ENCODE results near the gene C21orf58. TPM values are rescaled to one million over a fixed set of nuclear protein-coding genes. Genes with fewer than 3 reads are reported as not detected.

Gene C21orf58
- total and polyA plus RNA-seq, 7 donors: 0.92 to 7.4 (median 1.8) TPM

- DNase-seq: no peak
- no peaks in the 10 kb centered on the region for H3K27me3 ChIP-seq
- TF ChIP-seq, protein P1, sequence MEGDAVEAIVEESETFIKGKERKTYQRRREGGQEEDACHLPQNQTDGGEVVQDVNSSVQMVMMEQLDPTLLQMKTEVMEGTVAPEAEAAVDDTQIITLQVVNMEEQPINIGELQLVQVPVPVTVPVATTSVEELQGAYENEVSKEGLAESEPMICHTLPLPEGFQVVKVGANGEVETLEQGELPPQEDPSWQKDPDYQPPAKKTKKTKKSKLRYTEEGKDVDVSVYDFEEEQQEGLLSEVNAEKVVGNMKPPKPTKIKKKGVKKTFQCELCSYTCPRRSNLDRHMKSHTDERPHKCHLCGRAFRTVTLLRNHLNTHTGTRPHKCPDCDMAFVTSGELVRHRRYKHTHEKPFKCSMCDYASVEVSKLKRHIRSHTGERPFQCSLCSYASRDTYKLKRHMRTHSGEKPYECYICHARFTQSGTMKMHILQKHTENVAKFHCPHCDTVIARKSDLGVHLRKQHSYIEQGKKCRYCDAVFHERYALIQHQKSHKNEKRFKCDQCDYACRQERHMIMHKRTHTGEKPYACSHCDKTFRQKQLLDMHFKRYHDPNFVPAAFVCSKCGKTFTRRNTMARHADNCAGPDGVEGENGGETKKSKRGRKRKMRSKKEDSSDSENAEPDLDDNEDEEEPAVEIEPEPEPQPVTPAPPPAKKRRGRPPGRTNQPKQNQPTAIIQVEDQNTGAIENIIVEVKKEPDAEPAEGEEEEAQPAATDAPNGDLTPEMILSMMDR (IDR thresholded peaks at IDR 0.05): no peak
- TF ChIP-seq POLR2AphosphoS5 (IDR thresholded peaks at IDR 0.05): no peak
- no peak for TF ChIP-seq EP300 (IDR thresholded peaks at IDR 0.05)
- TF ChIP-seq POLR2A (IDR thresholded peaks at IDR 0.05): no peak
- 90 to 93% methylated on average over 19 of the region's 19 CpGs for WGBS, 2 donors
- H3K36me3 ChIP-seq: peaks cover 4 to 88% (median 52%) of the 10 kb centered on the region in 4 donors
- no peak overlapping the region for H3K4me3 ChIP-seq
- H3K4me1 ChIP-seq: no peaks in the 10 kb centered on the region
- H3K27ac ChIP-seq: no peak overlapping the region
- H3K9me3 ChIP-seq: no peaks in the 10 kb centered on the region
- intact Hi-C loops (cut with DNase I): no loop called here
Measured at GRCh38 chr21:46357684-46358425, 34.2 kb upstream of the C21orf58 start.

- H3K9me3 ChIP-seq: no peaks in the 10 kb centered on the region
- H3K36me3 ChIP-seq: peaks cover 4 to 90% (median 57%) of the 10 kb centered on the region in 4 donors
- H3K4me1 ChIP-seq: no peaks in the 10 kb centered on the region
- WGBS, 2 donors: 89 to 93% methylated on average over 4 of the region's 4 CpGs
- H3K4me3 ChIP-seq: no peak overlapping the region
- H3K27ac ChIP-seq: no peak overlapping the region
- no peak for DNase-seq
- no peaks in the 10 kb centered on the region for H3K27me3 ChIP-seq
- TF ChIP-seq EP300 (IDR thresholded peaks at IDR 0.05) (no peak), POLR2A (IDR thresholded peaks at IDR 0.05) (no peak), POLR2AphosphoS5 (IDR thresholded peaks at IDR 0.05) (no peak)
- TF ChIP-seq, protein P1 (IDR thresholded peaks at IDR 0.05): no peak
- intact Hi-C loops (cut with DNase I): no loop called here
Measured at GRCh38 chr21:46357335-46357604, 33.6 kb upstream of the C21orf58 start.

DNA sequence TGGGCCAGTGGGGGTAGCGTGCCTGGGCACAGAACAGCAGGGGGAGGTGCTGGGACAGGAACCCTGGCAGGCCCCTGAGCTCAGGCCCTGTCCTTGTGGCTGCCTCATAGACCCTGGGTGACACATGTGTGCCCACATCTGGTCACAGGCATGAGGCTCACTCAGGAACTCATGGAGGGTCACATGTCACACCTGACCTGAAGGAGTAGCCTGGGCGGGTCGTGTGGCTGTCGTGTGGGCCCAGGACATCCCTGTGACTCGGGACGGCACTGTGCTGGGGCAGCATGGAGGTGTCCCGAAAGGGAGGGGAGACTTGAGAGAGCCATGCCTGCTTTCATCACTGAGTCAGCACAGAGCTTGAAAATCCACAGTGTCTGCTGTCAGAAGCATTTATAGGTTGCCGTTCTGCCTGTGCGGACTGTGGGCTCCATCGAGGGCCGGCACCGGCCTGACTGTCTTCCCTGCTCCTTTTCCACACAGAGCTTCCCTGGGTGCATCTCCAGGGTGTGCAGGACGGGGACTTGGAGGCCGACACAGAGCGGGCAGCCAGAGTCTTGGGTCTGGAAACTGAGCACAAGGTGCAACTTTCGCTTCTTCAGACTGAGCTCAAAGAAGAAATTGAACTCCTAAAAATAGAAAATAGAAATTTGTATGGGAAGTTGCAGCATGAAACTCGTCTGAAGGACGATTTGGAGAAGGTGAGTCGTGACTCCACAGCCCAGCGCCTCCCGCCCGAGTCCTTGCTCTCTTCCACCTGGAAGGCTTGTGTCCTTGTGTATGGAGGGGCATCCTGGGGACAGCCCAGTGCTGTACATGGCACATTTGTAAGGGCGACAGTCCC lies 33.0 kb upstream of the C21orf58 start:
- no peak for TF ChIP-seq EP300 (IDR thresholded peaks at IDR 0.05)
- no peak for TF ChIP-seq POLR2AphosphoS5 (IDR thresholded peaks at IDR 0.05)
- TF ChIP-seq POLR2A (IDR thresholded peaks at IDR 0.05): no peak
- TF ChIP-seq, protein P1 (IDR thresholded peaks at IDR 0.05): no peak
- intact Hi-C loops (cut with DNase I): no loop called here
- H3K4me3 ChIP-seq: no peak overlapping the region
- no peaks in the 10 kb centered on the region for H3K9me3 ChIP-seq
- H3K4me1 ChIP-seq: no peaks in the 10 kb centered on the region
- no peak for DNase-seq
- WGBS, 2 donors: 90 to 91% methylated on average over 23 of the region's 23 CpGs
- H3K36me3 ChIP-seq: peaks cover 4 to 92% (median 62%) of the 10 kb centered on the region in 4 donors
- no peak overlapping the region for H3K27ac ChIP-seq
- no peaks in the 10 kb centered on the region for H3K27me3 ChIP-seq

GRCh38 chr21:46356005-46356338 lies 32.3 kb upstream of the C21orf58 start:
- TF ChIP-seq, protein P1 (IDR thresholded peaks at IDR 0.05): no peak
- no peak for TF ChIP-seq POLR2A (IDR thresholded peaks at IDR 0.05)
- TF ChIP-seq POLR2AphosphoS5 (IDR thresholded peaks at IDR 0.05): no peak
- no peak for TF ChIP-seq EP300 (IDR thresholded peaks at IDR 0.05)
- Histone ChIP-seq H3K36me3 (peaks cover 9 to 92% (median 64%) of the 10 kb centered on the region in 4 donors), H3K27me3 (no peaks in the 10 kb centered on the region), H3K4me1 (no peaks in the 10 kb centered on the region), H3K9me3 (no peaks in the 10 kb centered on the region), H3K4me3 (no peak overlapping the region), H3K27ac (no peak overlapping the region)
- 97 to 98% methylated on average over 13 of the region's 13 CpGs for WGBS, 2 donors
- intact Hi-C loops (cut with DNase I): no loop called here
- DNase-seq: no peak

Data from sigmoid colon (tissue), 7 donors.